Rectal smooth muscle tissue (tissue), 1 donor: ENCODE results near the gene SLC43A3.

Experiments used
- H3K27ac ChIP-seq: one replicate; pipeline ENCODE4 v1.7.0; 2013; ENCODE audit warnings: low read depth, low read length, inconsistent platforms
- H3K27me3 ChIP-seq: one replicate; pipeline ENCODE4 v1.7.0; 2013; ENCODE audit warnings: low read length; ENCODE audit not compliant: control insufficient read depth, insufficient read depth
- H3K36me3 ChIP-seq: one replicate; pipeline ENCODE4 v1.7.0; 2013; ENCODE audit warnings: low read length; ENCODE audit not compliant: control insufficient read depth, insufficient read depth
- H3K4me1 ChIP-seq: one replicate; pipeline ENCODE4 v1.7.0; 2013; ENCODE audit warnings: low read length; ENCODE audit not compliant: control insufficient read depth, insufficient read depth
- H3K4me3 ChIP-seq: one replicate; pipeline ENCODE4 v1.7.0; 2013; ENCODE audit warnings: low read length
- H3K9ac ChIP-seq: one replicate; pipeline ENCODE4 v1.7.0; 2013; ENCODE audit warnings: low read length

SLC43A3 gene

GRCh38 chr11:57392066-57392762 lies 34.7 kb downstream of the SLC43A3 start:
- H3K27ac ChIP-seq: no peak overlapping the region
- no peaks in the 10 kb centered on the region for H3K36me3 ChIP-seq
- H3K4me1 ChIP-seq: no peaks in the 10 kb centered on the region
- no peak overlapping the region for H3K9ac ChIP-seq
- no peak overlapping the region for H3K4me3 ChIP-seq
- no peaks in the 10 kb centered on the region for H3K27me3 ChIP-seq

GRCh38 chr11:57391539-57391938 lies 35.4 kb downstream of the SLC43A3 start:
- Histone ChIP-seq H3K27ac (no peak overlapping the region), H3K9ac (no peak overlapping the region), H3K36me3 (no peaks in the 10 kb centered on the region), H3K27me3 (no peaks in the 10 kb centered on the region), H3K4me1 (no peaks in the 10 kb centered on the region), H3K4me3 (no peak overlapping the region)

GRCh38 chr11:57391111-57391510 lies 35.8 kb downstream of the SLC43A3 start:
- H3K4me3 ChIP-seq: no peak overlapping the region
- no peak overlapping the region for H3K27ac ChIP-seq
- H3K4me1 ChIP-seq: no peaks in the 10 kb centered on the region
- no peak overlapping the region for H3K9ac ChIP-seq
- H3K27me3 ChIP-seq: no peaks in the 10 kb centered on the region
- H3K36me3 ChIP-seq: no peaks in the 10 kb centered on the region

GRCh38 chr11:57390535-57390934 lies 36.4 kb downstream of the SLC43A3 start, which contains the start of gene PRG2:
Gene PRG2 (minus strand): TSS chr11:57390650. CDS start chr11:57389944, 706 bp downstream.
- H3K27ac ChIP-seq: no peak within 1 kb of the TSS
- no peaks in the 10 kb centered on the region for H3K36me3 ChIP-seq
- H3K9ac ChIP-seq: no peak within 1 kb of the TSS
- no peak within 1 kb of the TSS for H3K4me3 ChIP-seq
- H3K4me1 ChIP-seq: no peaks in the 10 kb centered on the region
- no peaks in the 10 kb centered on the region for H3K27me3 ChIP-seq

GRCh38 chr11:57387289-57388030 lies 39.5 kb downstream of the SLC43A3 start:
- Histone ChIP-seq H3K36me3 (no peaks in the 10 kb centered on the region), H3K4me1 (no peaks in the 10 kb centered on the region), H3K4me3 (no peak overlapping the region), H3K27me3 (no peaks in the 10 kb centered on the region), H3K27ac (no peak overlapping the region), H3K9ac (no peak overlapping the region)

- Histone ChIP-seq H3K36me3 (no peaks in the 10 kb centered on the region), H3K9ac (no peak overlapping the region), H3K4me3 (no peak overlapping the region), H3K4me1 (no peaks in the 10 kb centered on the region), H3K27ac (no peak overlapping the region), H3K27me3 (no peaks in the 10 kb centered on the region)
These were observed 40.6 kb downstream of the SLC43A3 start for GRCh38 chr11:57386178-57386940.

GRCh38 chr11:57380975-57381374 lies 45.9 kb downstream of the SLC43A3 start, which contains the start of gene PRG3:
Gene PRG3 (minus strand): TSS chr11:57381150. CDS start chr11:57380708, 442 bp downstream.
- Histone ChIP-seq H3K4me3 (no peak within 1 kb of the TSS), H3K27ac (no peak within 1 kb of the TSS)

GRCh38 chr11:57379732-57380131 lies 47.2 kb downstream of the SLC43A3 start:
- no peak overlapping the region for H3K9ac ChIP-seq
- H3K4me1 ChIP-seq: no peaks in the 10 kb centered on the region

More at GRCh38 chr11:57380975-57381374, 45.9 kb downstream of the SLC43A3 start, which contains the start of gene PRG3:
- Histone ChIP-seq H3K4me1 (no peaks in the 10 kb centered on the region), H3K9ac (no peak within 1 kb of the TSS), H3K36me3 (no peaks in the 10 kb centered on the region), H3K27me3 (no peaks in the 10 kb centered on the region)

GRCh38 chr11:57378186-57378585 lies 48.7 kb downstream of the SLC43A3 start:
- Histone ChIP-seq H3K36me3 (no peaks in the 10 kb centered on the region), H3K4me3 (no peak overlapping the region), H3K4me1 (no peaks in the 10 kb centered on the region), H3K27ac (no peak overlapping the region), H3K27me3 (no peaks in the 10 kb centered on the region), H3K9ac (no peak overlapping the region)

More at GRCh38 chr11:57379732-57380131, 47.2 kb downstream of the SLC43A3 start:
- H3K36me3 ChIP-seq: no peaks in the 10 kb centered on the region
- H3K27me3 ChIP-seq: no peaks in the 10 kb centered on the region
- no peak overlapping the region for H3K4me3 ChIP-seq
- H3K27ac ChIP-seq: no peak overlapping the region

- no peaks in the 10 kb centered on the region for H3K4me1 ChIP-seq
- H3K36me3 ChIP-seq: no peaks in the 10 kb centered on the region
- no peak overlapping the region for H3K27ac ChIP-seq
- no peak overlapping the region for H3K4me3 ChIP-seq
- no peaks in the 10 kb centered on the region for H3K27me3 ChIP-seq
- no peak overlapping the region for H3K9ac ChIP-seq
These were observed 49.8 kb downstream of the SLC43A3 start for GRCh38 chr11:57377107-57377506.

GRCh38 chr11:57376095-57377090 lies 50.5 kb downstream of the SLC43A3 start:
- H3K4me1 ChIP-seq: no peaks in the 10 kb centered on the region
- no peaks in the 10 kb centered on the region for H3K27me3 ChIP-seq
- no peak overlapping the region for H3K27ac ChIP-seq
- H3K36me3 ChIP-seq: no peaks in the 10 kb centered on the region
- H3K4me3 ChIP-seq: no peak overlapping the region
- no peak overlapping the region for H3K9ac ChIP-seq
